IPS-NIHi11 (cell line): ENCODE measurements around the gene ZSWIM4.
A peak's percentile ranks its signal among the peaks of the same experiment; 100 is the strongest.

Experiments used
- DNase-seq: peaks from one replicate; pipeline ENCODE4 v3.0.0; 2012; ENCODE audit warnings: mixed read lengths, low spot score

Gene ZSWIM4

GRCh38 chr19:13834244-13835069 lies 39.2 kb downstream of the ZSWIM4 start:
- DNase-seq: no peak

GRCh38 chr19:13835791-13836723 lies 40.8 kb downstream of the ZSWIM4 start:
- DNase-seq: no peak

- no peak for DNase-seq
These were observed 43.3 kb downstream of the ZSWIM4 start for GRCh38 chr19:13838435-13839129.

- DNase-seq: no peak
These were observed 44.1 kb downstream of the ZSWIM4 start for GRCh38 chr19:13839130-13839937.

GRCh38 chr19:13839938-13840304 lies 44.7 kb downstream of the ZSWIM4 start:
- DNase-seq: no peak

GRCh38 chr19:13840305-13841085 lies 45.3 kb downstream of the ZSWIM4 start:
- no peak for DNase-seq

GRCh38 chr19:13841086-13841961 lies 46.1 kb downstream of the ZSWIM4 start:
- no peak for DNase-seq

GRCh38 chr19:13841962-13842290 lies 46.7 kb downstream of the ZSWIM4 start:
- DNase-seq: no peak

- peak; percentile 79 for DNase-seq
These were observed 47.3 kb downstream of the ZSWIM4 start for GRCh38 chr19:13842291-13843103.

GRCh38 chr19:13843104-13843921 lies 48.1 kb downstream of the ZSWIM4 start:
- DNase-seq: peak; percentile 42

- no peak for DNase-seq
These were observed 48.9 kb downstream of the ZSWIM4 start for GRCh38 chr19:13844130-13844631.

- DNase-seq: peak; percentile 80
These were observed 51.5 kb downstream of the ZSWIM4 start for GRCh38 chr19:13846557-13847406.

GRCh38 chr19:13847407-13848339 lies 52.4 kb downstream of the ZSWIM4 start:
- DNase-seq: peak; percentile 86

GRCh38 chr19:13848340-13848677 lies 53.1 kb downstream of the ZSWIM4 start:
- no peak for DNase-seq

- DNase-seq: no peak
These were observed 53.8 kb downstream of the ZSWIM4 start for GRCh38 chr19:13848798-13849676.
